ENCODE results near the gene ATP8A2.

ATP8A2 gene

GRCh38 chr13:25910243-25910642 is 538.5 kb downstream of the ATP8A2 start:
- TF ChIP-seq ZFX (IDR thresholded peaks at IDR 0.05): no peak
- no peak for TF ChIP-seq CTCF (conservative IDR thresholded peaks at IDR 0.05)
- H3K27ac ChIP-seq: no peak overlapping the region

GRCh38 chr13:25910991-25911419 is 539.2 kb downstream of the ATP8A2 start:
- TF ChIP-seq ZFX (IDR thresholded peaks at IDR 0.05) (no peak), CTCF (conservative IDR thresholded peaks at IDR 0.05) (no peak)
- no peak overlapping the region for H3K27ac ChIP-seq

GRCh38 chr13:25912961-25913360 is 541.2 kb downstream of the ATP8A2 start:
- TF ChIP-seq CTCF (conservative IDR thresholded peaks at IDR 0.05): no peak
- TF ChIP-seq ZFX (IDR thresholded peaks at IDR 0.05): no peak
- no peak overlapping the region for H3K27ac ChIP-seq

DNA sequence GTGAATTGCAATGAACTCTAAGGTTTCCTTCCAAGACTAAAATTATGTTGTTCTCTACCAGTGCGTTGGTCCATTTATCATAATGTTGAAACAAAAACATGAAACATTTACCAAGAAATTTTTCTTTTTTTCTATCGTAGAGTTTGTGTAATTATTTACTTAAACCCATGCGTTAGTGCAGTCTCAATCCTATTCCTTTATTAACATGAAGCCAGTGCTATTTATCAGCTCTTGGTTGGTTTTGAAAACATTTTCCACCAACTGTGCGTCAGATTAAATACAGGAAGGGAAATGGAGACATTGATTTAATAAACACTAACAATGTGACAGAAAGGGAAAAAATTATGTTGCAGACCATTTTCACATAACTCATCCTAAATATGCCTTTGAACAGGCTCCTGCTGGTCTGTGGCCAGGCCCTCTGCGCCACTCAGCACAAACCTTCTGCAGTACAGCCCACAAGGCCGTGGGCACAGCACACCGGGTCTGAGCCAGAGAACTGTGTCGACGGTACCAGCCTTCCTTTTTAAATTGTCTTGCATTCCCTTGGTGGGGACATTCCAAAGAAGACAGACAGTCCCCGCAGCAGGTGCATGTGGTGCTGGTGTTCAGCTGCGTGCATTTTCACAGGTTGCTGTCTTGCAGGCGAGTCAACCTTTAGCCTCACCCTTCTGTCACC is 544.2 kb downstream of the ATP8A2 start:
- TF ChIP-seq ZFX (IDR thresholded peaks at IDR 0.05) (no peak), CTCF (conservative IDR thresholded peaks at IDR 0.05) (no peak)
- no peak overlapping the region for H3K27ac ChIP-seq

DNA sequence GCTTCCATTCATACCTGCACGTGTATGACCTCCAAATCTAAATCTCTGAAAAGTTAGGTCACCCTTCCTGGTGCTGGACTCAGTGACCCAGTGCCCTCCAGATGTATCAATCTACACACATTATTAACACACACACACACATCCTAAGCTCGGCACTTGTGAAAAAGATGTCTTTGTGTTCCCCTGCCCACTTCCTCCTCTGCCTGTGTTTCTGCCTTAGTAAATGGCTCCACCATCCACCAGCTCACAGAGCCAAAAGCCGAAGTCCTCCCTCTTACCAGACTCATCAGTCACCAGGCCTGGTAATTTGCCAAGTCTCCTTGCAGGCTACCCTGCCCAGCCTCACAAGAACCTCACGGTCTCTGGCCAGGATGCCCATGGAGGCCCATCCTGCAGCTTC is 548.5 kb downstream of the ATP8A2 start:
- TF ChIP-seq ZFX (IDR thresholded peaks at IDR 0.05) (no peak), CTCF (conservative IDR thresholded peaks at IDR 0.05) (no peak)
- no peak overlapping the region for H3K27ac ChIP-seq

DNA sequence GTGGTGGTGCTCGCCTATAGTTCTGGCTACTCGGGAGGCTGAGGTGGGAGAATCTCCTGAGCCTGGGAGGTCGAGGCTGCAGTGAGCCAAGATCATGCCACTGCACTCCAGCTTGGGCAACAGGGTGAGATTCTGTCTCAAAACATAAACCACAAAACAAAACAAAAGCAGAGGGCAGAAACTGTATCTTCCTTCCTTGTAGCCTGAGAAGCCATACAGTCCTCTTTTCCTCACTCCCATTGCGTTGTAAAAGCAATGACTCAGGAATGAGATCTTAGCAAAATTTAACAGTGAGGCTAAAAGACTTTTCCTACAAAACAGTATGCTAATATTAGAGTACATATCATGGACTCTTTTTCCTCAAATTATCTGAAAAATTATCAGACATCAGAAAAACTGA is 549.2 kb downstream of the ATP8A2 start:
- TF ChIP-seq ZFX (IDR thresholded peaks at IDR 0.05): no peak
- no peak for TF ChIP-seq CTCF (conservative IDR thresholded peaks at IDR 0.05)
- no peak overlapping the region for H3K27ac ChIP-seq

DNA sequence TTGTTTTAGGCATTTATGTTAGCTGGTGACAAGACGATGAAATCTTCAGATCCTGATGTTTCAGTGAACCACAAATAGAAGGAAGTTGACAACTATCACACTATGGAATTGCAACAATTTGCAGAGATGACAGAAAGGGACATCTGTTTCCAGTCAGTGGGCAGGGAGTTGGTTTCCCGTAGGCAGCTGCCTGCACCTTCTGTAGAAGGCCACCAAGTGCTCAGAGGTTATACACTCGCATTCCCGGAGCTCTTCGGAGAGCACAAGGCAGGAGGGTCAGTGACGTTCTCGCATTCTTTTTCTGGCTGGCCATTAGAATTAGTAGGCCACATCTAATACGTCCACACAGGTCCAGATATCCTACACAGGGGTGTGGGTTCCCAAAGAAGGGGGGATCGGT is 550.6 kb downstream of the ATP8A2 start:
- TF ChIP-seq CTCF (conservative IDR thresholded peaks at IDR 0.05): no peak
- no peak for TF ChIP-seq ZFX (IDR thresholded peaks at IDR 0.05)
- no peak overlapping the region for H3K27ac ChIP-seq
